HG03196 (cell line): ENCODE results near the gene PDE6C.
"Not testable (repeated sequence)": the region's sequence is repeated elsewhere in the genome, so short reads cannot be mapped to it uniquely, and the experiment has no call there.

Experiments used
- ATAC-seq: cut with Tn5 transposase; IDR thresholded peaks from one replicate; pipeline ENCODE4 v1.9.1; 2021; ENCODE audit not compliant: unreplicated experiment

Gene PDE6C

DNA sequence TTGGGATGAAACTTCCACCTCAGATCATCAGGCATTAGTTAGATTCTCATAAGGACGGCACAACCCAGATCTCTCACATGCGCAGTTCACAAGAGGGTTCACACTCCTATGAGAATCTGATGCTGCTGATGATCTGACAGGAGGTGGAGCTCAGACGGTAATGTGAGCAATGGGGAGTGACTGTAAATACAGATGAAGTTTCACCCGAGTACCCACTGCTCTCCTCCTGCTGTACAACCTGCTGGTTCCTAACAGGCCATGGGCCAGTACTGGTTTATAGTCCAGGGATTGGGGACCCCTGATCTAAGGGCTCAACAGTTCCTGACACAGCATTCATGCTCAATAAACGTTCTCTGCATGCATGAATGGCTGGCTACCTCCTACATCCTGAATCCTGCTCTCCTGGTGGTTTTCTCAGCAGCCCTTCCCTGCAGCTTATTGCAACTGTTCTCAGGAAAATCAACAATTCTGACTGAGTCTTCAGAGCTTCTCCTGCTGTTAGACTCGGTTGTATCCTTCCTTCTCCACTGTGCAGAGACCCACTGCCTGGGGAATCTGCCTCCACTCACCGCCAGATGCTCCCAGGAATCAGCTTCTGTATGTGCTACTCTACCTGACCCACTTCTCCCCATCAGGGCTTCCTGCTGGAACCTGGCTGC, 17.4 kb downstream of the PDE6C start:
- ATAC-seq: no peak

DNA sequence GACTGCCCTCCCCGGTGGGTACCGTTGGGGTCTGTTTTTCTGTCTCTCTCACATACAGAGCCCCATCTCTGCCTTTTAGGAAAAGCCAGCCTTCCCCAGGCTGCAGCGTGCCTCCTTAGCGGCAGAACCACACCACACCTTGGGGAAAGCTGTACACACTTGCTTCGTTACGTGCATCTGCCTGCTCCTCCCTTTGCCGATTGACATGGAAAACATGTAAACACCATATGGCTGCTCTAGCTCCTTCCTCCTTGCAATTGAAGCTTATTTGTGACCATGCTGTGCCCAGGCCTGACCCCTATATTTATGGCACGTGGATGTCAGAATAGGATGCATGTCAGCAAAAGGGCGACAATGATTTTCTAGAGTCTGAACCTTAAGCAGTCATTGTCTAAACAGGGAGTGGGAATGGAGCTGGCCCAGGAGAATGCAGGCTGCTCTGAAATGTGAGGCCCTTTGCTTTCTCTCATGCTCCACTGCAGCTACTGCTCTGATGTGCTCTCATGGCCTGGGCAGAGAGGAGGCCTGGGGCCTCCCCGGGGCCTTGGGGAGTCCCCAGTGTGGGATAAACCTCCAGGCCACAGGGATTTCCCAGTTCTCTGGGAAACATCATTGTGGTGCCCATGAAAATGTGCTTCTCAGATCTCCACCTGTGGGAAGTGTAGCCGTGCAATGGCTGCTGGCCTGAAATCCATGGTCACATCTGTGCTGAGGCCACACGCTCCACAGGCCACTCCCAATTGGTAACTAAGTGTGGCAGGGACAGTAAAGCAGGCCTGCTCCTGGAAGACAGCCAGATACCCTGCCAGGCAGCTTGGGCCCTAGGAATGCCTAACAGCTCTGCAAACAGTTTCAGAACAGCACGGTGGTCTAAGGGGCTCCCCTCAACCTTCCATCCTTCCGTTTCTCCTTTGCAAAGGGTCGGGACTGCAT, 18.6 kb downstream of the PDE6C start:
- no peak for ATAC-seq

DNA sequence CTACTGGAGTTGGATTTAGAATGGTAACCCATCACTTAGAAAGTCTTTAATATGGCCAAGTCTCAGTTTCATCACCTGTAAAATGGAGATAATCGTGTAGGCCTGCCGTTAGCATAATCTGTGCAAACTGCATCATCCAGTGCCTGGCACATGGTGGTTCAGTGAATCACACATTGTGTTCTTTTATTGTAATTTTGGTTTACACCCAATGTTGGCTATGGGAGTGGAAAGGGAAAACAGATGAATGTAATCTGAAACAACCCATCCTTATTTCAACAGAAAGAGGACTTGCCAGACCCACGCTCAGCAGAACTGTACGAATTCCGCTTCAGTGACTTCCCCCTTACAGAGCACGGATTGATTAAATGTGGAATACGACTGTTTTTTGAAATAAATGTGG, 27.5 kb downstream of the PDE6C start:
- ATAC-seq: no peak

DNA sequence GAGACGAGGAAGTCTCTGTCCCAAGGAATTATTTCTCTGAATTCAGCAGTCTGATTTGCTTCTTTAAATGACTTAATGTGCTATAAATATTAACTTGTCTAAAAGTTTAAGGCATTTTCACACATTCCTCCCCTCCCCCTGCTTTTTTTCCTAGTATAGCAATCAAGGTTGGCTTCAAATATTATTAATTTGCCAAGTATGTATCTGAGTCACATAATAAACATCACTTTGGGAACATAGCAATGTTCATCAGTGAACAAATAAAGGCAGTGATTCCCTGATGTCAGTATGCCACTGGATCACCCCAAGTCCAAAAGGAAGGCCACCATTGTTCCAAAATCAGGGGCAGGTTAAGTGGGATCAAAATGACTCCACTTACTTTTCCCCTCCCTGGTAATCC, 40.5 kb downstream of the PDE6C start:
- no peak for ATAC-seq

DNA sequence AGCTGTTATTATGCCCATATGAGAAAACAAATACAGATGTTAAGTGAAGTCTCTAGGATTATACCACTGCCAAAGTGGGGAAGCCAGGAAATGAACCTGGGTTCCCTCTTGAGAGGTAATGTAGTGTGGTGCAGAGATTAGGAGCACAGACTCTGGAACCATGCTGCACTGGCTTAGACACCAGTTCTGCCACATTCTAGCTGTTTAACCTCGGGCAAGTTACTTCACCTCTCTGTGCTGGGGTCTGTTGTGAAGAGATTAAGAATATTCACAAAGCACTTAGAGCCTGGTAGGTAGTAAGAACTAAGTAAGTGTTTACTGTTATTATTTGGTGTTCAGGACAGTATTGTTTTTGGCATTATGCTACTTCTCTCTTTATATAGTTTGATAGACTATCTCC, 41.9 kb downstream of the PDE6C start:
- ATAC-seq: no peak

DNA sequence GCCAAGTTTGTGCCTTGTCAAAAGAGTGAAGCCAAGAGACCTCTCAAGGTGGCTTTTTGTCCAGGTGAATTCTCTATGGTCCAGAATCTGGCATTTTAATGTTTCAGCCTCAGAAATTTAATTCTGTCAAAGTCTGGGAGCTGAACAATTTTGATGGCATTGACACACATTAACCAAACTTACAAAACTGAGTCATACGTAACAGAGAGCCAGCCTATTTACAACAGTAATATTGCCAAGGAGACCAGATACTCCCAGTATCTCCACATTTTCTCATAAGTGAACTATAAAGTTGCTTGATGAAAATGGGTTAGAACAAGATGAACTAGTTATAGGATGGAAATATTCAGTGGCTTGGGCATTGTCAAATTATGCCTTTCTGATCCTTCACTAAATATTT, 43.8 kb downstream of the PDE6C start:
- no peak for ATAC-seq

DNA sequence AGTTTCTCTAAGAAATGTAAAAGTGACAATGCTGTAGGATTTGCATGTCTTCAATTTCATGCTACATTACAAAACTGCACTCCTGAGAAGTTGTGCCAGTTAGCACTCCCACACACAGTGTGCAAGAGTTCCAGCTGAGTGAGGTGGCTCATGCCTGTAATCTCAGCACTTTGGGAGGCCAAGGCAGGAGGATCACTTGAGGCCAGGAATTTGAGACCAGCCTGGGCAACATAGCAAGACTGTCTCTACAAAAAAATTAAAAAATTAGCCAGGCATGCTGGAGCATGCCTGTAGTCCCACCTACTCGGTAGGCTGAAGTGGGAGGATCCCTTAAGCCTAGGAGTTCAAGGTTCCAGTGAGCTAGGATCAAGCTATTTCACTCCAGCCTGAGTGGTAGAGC, 45.4 kb downstream of the PDE6C start:
- no peak for ATAC-seq

DNA sequence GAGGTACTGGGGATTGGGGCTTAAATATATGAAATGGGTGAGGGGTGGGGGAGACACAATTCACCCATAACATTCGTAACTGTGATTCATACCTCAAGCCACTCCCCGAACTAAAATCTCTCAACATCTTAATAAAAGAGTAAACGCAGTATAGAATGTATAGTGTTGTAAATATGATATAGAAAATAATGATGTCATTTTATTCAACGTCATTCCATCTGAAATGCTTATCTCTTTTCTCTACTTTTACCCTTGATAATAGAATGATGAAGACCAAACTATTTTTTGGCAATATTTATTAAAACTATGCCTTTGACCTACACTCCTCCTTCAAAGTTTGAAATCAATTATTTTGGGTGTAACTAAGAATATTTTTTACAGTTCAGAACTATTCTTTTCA, 53.7 kb downstream of the PDE6C start:
- ATAC-seq: no peak

DNA sequence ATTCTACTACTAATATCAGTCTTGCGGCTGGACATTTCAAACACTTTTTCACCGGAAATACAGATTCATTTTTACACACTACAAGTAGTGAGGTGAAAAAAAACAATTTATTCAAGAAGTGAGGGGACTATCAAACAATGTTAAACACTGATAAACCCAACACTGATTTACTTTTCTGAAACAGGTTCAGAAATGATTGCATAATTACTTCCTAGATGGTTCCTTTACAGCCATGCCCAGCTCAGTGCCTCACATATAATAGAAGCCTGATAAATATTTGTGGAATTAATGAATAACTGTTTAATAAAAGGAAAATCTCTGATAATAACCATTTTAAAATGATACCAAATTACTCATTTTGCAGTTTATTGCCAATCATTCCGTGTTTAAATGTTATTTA, 55.5 kb downstream of the PDE6C start:
- ATAC-seq: no peak

DNA sequence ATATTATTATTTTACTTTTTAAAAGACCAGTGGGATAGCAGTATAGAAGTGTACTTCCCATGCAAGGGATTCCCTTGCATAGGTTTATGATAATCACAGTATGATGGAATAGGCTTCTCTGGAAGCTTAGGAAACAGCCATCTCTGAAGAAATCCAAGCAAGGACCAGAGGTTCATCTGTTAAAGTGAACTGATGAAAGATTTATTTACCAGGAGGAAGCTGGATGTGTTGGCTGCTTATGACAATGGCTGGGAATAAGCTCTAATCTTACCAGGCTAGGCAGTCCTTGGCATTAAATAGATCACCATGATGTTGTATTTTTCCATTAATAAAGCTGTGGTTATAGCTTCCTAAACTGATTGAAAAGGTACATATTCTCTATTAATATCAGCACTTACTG, 58.0 kb downstream of the PDE6C start:
- ATAC-seq: no peak

DNA sequence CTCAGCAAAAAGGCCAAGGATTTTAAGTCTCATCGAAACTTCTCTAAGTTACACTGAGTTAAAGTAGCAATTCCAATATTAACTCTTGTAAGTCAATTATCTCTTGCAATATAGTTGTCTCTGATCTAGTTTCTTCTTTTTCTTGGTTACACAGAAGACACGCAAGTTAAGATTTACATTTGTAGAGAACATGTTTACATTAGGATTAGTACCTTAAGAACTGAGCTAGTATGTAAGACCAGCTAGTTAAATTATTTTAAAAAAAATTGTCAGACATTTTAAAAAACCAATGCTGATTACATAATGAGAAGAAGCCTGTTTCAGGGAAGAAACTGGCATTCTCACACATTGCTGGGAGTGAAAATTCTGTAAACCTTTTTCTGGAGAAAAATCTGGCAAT, 58.7 kb downstream of the PDE6C start:
- ATAC-seq: no peak

DNA sequence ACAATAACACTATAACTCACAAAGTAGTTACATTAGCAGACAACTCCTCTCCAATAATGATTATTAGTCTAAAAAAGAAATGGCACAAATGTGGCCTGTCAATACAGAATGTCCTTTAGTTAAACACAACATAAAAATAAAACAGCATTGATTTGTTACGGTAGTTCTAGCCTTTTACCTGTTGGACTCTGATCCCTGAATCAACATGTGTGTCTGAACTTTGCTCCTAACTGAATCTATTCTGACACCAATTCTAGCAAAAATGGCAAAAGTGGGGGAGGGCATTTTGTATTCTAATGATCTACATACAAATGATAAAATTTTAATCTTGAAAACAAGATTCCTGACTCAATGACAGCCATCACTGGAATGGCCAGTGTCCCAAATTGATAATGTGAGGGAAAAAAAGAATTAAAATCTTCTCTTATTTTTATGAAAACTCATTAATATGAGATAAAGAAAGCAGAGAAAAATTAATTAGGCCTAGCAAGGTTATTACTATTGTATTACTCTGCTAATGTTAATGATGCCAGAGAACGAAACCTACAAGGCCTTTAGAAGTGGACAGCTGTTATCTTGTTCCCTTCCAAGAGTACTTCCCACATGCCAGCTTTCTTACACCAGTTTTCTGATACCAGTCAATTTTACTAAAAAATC, 59.8 kb downstream of the PDE6C start:
- no peak for ATAC-seq

DNA sequence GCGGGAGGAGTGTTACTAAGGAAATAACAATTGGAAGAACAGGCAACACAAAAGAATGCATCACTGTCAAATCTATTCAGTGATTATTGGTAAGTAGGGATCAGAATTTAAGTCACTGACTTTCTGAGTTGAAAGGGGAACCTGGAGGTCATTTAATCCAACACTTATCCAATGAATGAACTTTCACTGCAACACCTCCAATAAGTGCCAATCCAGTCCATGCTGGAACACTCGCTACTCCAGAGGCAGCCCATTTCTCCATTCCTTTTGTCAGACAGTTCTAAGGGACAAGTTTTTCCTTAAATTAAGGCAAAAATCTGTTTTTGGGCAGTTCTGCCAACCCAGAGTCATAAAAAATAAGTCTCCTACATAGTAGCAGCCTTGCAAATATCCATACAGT, 60.6 kb downstream of the PDE6C start:
- ATAC-seq: no peak

DNA sequence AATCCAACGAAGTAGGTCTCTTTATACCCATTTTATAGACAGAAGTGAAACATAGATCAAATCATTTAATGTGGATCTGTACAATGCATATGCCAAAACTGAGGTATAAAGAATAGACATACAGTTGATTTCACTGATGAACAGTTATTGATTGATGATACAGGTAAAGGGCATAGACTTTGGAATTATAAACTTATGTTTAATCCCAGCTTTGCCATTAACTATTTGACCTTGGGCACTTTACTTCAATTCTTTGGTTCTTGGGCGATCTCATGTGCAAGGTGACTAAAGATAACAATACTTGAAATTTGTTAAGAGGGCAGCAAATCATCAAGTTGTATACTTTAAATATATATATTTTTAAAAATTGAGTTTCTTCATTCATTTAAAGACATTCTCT, 61.5 kb downstream of the PDE6C start:
- ATAC-seq: no peak

DNA sequence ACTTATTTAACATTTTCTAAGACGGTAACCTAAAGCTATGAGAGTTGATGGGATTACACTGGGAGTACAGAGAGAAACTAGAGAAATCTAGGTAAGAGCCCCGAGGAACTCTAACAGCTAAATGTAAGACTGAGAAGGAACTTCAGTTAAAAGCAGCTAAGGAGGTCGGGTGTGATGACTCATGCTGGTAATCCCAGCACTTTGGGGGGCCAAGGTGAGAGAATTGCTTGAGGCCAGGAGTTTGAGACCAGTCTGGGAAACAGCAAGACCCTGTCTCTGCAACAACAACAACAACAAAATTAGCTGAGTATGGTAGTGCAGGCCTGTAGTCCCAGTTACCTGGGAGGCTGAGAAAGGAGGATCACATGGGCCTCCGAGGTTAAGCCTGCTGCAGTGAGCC, 66.0 kb downstream of the PDE6C start:
- no peak for ATAC-seq

DNA sequence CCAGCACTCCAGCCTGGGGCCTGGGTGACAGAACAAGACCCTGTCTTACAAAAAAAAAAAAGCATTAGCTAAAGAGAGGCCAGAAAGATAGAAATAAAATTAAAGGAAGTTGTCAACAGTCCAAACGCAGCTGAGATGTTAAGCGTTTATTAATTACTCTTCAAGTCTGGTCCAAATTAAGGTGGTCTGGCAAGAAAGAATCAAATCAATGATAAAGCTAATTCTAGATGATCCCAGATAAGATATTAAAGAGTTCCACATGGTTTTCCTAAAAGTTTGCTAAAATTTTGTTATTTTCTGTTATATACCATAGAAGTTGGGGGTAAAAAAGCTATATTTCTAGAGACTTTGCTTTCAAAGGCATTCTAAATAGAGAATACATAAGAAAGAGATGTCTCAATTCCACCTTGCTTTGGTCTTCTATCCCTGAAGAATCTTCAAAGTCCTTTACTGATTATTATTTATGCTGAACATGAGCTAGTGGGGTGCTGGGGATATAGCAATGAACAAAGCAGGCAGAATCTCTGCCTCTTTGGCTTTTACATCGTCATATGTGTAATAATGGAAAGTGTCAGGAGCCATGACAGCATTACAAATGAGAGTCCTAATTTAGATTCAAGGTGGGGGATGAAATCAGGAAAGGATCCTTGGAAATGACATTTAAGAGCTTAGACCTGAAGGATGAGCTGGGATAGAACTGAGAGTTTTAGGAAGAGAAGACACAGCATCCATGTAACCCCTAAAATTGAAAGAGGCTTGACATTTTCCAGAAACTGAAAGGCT, 66.7 kb downstream of the PDE6C start:
- no peak for ATAC-seq

DNA sequence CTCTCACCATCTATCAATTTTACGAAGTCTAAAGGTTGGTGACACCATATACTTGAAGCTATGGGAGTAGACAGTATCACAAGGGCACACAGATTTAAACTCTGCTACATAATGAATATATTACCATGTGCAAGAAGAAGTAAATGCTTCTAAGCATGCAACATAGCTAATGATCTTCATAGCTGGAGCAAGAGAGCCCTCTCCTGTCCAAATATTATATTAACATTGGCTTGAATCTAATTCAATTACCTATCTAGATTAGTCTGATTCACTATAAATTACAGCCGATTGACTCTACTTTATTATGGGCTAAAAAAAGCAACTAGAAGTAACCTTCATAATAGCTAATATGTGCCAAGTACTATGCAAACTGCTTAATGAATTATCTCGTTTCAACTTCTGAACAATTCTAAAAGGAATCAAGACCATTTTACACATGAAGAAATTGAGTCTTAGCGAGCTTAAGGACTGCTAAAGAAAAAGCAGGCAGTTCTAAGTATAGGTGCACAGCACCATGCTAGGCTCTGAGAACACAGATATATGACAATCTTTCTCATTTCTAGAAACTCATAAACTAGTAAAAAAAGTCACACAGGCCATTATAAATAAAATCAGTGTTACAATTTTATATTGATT, 68.2 kb downstream of the PDE6C start:
- no peak for ATAC-seq

DNA sequence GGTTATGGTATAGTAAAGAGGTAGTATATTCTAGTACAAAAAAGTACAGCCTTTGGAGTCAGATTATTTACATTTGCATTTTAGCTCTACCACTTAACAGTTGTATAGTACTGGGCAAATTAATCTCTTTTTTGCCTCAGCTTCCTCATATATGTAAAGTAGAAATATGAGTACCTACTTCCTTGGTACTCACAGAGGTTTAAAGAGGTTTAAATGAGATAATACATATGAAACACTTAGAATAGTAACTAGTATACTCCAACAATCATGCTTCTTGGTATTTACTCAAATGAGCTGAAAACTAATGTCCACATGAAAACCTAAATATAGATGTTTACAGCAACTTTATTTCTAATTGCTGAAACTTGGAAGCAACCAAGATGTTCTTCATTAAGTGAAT, 75.4 kb downstream of the PDE6C start:
- ATAC-seq: no peak

DNA sequence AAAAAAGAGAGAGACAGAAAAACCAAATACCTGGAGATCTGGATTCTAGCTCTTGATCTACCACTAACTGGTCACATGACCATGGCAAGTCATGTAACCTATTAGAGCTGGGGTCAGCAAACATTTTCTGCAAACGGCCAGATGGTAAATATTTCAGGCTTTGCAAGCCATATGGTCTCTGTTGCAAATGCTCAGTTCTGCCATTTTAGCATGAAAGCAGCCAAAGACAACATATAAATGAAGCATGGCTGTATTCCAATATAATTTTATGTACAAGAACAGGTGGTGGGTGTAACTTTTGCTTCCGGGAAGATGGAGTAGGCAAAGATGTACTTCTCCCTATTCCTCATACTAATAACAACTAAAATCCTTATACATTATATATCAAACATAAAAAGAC, 83.4 kb downstream of the PDE6C start:
- ATAC-seq: no peak

DNA sequence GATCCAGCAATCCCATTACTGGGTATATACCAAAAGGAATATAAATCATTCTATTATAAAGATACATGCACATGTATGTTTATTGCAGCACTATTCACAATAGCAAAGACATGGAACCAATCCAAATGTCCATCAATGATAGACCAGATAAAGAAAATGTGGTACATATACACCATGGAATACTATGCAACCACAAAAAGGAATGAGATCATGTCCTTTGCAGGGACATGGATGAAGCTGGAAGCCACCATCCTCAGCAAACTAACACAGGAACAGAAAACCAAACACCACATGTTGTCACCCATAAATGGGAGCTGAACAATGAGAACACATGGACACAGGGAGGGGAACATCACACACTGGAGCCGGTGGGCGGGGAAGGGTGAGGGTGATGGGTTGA, 84.2 kb downstream of the PDE6C start:
- ATAC-seq: not testable (repeated sequence)

DNA sequence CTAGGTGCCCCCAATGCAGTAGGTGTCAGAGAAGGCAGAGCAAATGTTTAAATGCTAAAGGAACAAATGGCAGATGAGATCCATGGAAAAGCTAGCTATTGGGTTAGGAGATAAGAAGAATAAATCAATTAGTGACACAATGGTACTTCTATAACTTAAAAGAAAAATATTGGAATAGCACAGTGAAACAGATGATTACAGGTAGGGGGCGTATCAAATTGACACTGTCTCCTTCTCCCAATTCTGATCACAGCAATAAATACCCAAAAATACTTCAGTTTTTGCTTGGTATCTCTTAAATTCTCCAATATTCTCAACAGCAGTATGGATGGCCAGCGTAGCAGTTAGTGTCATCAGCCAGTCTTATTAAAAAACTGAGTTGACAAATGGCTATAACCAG, 84.9 kb downstream of the PDE6C start:
- no peak for ATAC-seq
